ENCODE results near the gene WDR27.
"Not testable (repeated sequence)": the region's sequence is repeated elsewhere in the genome, so short reads cannot be mapped to it uniquely, and the experiment has no call there.

The WDR27 gene

GRCh38 chr6:169467755-169468154 is 234.1 kb downstream of the WDR27 start:
- not testable (repeated sequence) for DNase-seq

- not testable (repeated sequence) for DNase-seq
These were observed 235.6 kb downstream of the WDR27 start for GRCh38 chr6:169466256-169466655.

- no peak for DNase-seq
These were observed 244.1 kb downstream of the WDR27 start for GRCh38 chr6:169457762-169458161.

- no peak for DNase-seq
These were observed 245.0 kb downstream of the WDR27 start for GRCh38 chr6:169456840-169457239.

GRCh38 chr6:169455470-169455869 is 246.4 kb downstream of the WDR27 start:
- no peak for DNase-seq

GRCh38 chr6:169454872-169455204 is 247.0 kb downstream of the WDR27 start:
- DNase-seq = no peak

- DNase-seq = no peak
These were observed 247.5 kb downstream of the WDR27 start for GRCh38 chr6:169454204-169454871.

- no peak for DNase-seq
These were observed 248.8 kb downstream of the WDR27 start for GRCh38 chr6:169452869-169453620.

- DNase-seq = no peak
These were observed 249.5 kb downstream of the WDR27 start for GRCh38 chr6:169452117-169452868.

GRCh38 chr6:169451065-169451838 is 250.6 kb downstream of the WDR27 start:
- DNase-seq = no peak

- DNase-seq = no peak
These were observed 251.7 kb downstream of the WDR27 start for GRCh38 chr6:169450097-169450496.

- no peak for DNase-seq
These were observed 252.6 kb downstream of the WDR27 start for GRCh38 chr6:169449221-169449620.

- DNase-seq = no peak
These were observed 255.9 kb downstream of the WDR27 start for GRCh38 chr6:169445661-169446581.

GRCh38 chr6:169445227-169445626 is 256.6 kb downstream of the WDR27 start:
- no peak for DNase-seq

GRCh38 chr6:169441292-169441691 is 260.5 kb downstream of the WDR27 start:
- no peak for DNase-seq

- DNase-seq = no peak
These were observed 262.1 kb downstream of the WDR27 start for GRCh38 chr6:169439710-169440109.

GRCh38 chr6:169434554-169434953 is 267.3 kb downstream of the WDR27 start:
- not testable (repeated sequence) for DNase-seq

GRCh38 chr6:169429001-169429400 is 272.8 kb downstream of the WDR27 start:
- DNase-seq = no peak

GRCh38 chr6:169428532-169428931 is 273.3 kb downstream of the WDR27 start:
- no peak for DNase-seq

- DNase-seq = no peak
These were observed 274.0 kb downstream of the WDR27 start for GRCh38 chr6:169427856-169428255.

- no peak for DNase-seq
These were observed 275.2 kb downstream of the WDR27 start for GRCh38 chr6:169426611-169427010.
